Psoas muscle (tissue), 8 donors: ENCODE measurements around the gene NSFL1C. TPM values are rescaled to one million over a fixed set of nuclear protein-coding genes. Genes with fewer than 3 reads are reported as not detected.
A peak's percentile ranks its signal among the peaks of the same experiment; 100 is the strongest.

ENCODE experiments used
- ATAC-seq, 4 donors: fragments of 200-7000 bp; cut with Tn5 transposase; one replicate each; pipeline ENCODE4 v1.9.1; 2020; ENCODE audit warnings: moderate library complexity in 3 of 4, mild to moderate bottlenecking in 2 of 4
- DNase-seq, 2 donors: peaks; one replicate each; pipeline ENCODE4 v3.0.0-alpha.2; 2020
- H3K27ac ChIP-seq: fragments of 200-600 bp; one replicate; pipeline ENCODE4 v1.8.0; 2022
- H3K27me3 ChIP-seq, 3 donors: fragments of 200-600 bp in 1 of 3; one replicate each; pipeline versions ENCODE4 v1.6.1 to v1.8.0; 2013 to 2022; ENCODE audit warnings: low read length in 2 of 3, mild to moderate bottlenecking in 2 of 3, moderate library complexity in 1 of 3; ENCODE audit not compliant: insufficient read depth in 3 of 3
- H3K36me3 ChIP-seq, 2 donors: fragments of 200-600 bp in 1 of 2; one replicate each; pipeline versions ENCODE4 v1.6.1 to v1.8.0; 2013 to 2022; ENCODE audit warnings: low read depth in 1 of 2, mild to moderate bottlenecking in 1 of 2, moderate library complexity in 1 of 2; ENCODE audit not compliant: insufficient read depth in 1 of 2
- H3K4me1 ChIP-seq: fragments of 200-600 bp; one replicate; pipeline ENCODE4 v1.8.0; 2022
- H3K4me3 ChIP-seq: fragments of 200-600 bp; one replicate; pipeline ENCODE4 v1.8.0; 2022; ENCODE audit warnings: mild to moderate bottlenecking
- H3K9me3 ChIP-seq: fragments of 200-600 bp; one replicate; pipeline ENCODE4 v1.8.0; 2022
- WGBS, 3 donors: extraction: QIAGEN DNeasy Blood & Tissue Kit; methylation state at CpG; one replicate each; pipeline versions ENCODE4 v1.1.6 to v1.1.7; 2013; 5-methylcytosine and 5-hydroxymethylcytosine counted together
- intact Hi-C, 2 donors: fragments of 100-400 bp; cut with DNase I; formaldehyde crosslinking; loops; one replicate each; pipeline versions ENCODE4 v1.11.0 to v1.14.2; 2022
- polyA plus RNA-seq, 3 donors: library from polyadenylated mRNA; stranded (reverse); fragments of 200-250 nt; gene quantifications; one replicate each; pipeline ENCODE4 v1.2.3, GENCODE V29; 2013
- total RNA-seq, 4 donors: library from RNA; stranded (reverse); fragmentation: NEBNext Ultra II Directional in 2 of 4; extraction: Animal tissue kit (Norgen Biotek cat#: 25700) in 2 of 4; gene quantifications; one replicate each; pipeline versions ENCODE4 v1.2.1 to v1.2.4, GENCODE V29; 2021 to 2023
- TF ChIP-seq, protein P1 (sequence below): fragments of 200-600 bp; IDR thresholded peaks from one replicate; pipeline ENCODE4 v1.8.0; 2022; ENCODE audit warnings: antibody characterized with exemption
- donor health status: healthy with polysubstance abuse.
- donor health status: DM: no; HTN: no; CAD: no; lungs with moderate emphysema.
- donor health status: Bipolar disorder and iron deficiency.
- donor health status: healthy.
- donor health status: DM: yes; HTN: yes; CAD: no.
- donor health status: DM: no; HTN: no; CAD: no.
- donor health status: DM: no; HTN: no; CAD: no.
- donor health status: DM: yes; HTN: yes; CAD: no.

NSFL1C gene
- total and polyA plus RNA-seq, 7 donors: 82.8 to 135 (median 107) TPM

DNA sequence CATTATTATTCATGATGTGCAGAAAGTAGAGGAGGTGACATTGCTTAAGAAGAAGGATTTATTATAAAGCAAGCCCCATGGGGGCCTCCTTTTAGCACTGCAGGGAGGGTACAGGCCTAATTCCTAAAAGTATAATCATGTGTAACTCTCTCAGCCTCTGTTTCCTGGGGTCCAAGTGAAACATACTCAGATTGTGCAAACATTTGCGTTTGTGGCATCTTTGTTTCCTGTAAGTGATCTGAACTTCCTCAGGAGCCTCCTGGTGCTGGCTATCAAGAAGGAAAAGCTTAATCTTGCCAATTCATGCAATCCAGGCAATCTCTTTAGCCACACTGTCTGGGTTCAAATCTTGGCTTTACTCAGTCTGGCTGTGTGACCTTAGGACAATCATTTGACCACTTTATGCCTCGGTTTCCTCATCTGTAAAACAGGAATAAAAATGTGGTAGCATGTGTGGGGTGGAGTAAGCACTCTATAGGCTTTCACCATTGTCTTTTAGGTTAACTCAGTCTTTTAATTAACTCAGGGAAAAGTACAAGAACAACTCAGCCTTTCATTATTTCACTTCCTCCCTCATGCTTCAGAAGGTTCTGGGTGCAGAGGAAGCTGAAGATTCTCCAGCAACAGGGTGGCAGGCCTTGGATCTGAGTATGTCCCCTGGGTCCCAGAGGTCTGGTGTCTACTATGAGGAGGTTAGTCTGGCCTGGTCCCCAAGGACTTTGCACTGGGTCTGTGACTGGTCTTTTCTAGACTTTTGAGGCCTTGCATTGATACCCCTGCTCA lies 25.4 kb upstream of the NSFL1C start:
- H3K9me3 ChIP-seq: no peaks in the 10 kb centered on the region
- H3K27ac ChIP-seq: no peak overlapping the region
- ATAC-seq (no peak), DNase-seq (no peak)
- H3K4me1 ChIP-seq: no peaks in the 10 kb centered on the region
- H3K27me3 ChIP-seq: peaks cover 0 to 6% (median 0%) of the 10 kb centered on the region in 3 donors
- TF ChIP-seq, protein P1, sequence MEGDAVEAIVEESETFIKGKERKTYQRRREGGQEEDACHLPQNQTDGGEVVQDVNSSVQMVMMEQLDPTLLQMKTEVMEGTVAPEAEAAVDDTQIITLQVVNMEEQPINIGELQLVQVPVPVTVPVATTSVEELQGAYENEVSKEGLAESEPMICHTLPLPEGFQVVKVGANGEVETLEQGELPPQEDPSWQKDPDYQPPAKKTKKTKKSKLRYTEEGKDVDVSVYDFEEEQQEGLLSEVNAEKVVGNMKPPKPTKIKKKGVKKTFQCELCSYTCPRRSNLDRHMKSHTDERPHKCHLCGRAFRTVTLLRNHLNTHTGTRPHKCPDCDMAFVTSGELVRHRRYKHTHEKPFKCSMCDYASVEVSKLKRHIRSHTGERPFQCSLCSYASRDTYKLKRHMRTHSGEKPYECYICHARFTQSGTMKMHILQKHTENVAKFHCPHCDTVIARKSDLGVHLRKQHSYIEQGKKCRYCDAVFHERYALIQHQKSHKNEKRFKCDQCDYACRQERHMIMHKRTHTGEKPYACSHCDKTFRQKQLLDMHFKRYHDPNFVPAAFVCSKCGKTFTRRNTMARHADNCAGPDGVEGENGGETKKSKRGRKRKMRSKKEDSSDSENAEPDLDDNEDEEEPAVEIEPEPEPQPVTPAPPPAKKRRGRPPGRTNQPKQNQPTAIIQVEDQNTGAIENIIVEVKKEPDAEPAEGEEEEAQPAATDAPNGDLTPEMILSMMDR: no peak
- WGBS, 3 donors: 51 to 68% (median 52%) methylated on average over 2 of the region's 2 CpGs
- H3K4me3 ChIP-seq: no peak overlapping the region
- H3K36me3 ChIP-seq: no peaks in the 10 kb centered on the region
- intact Hi-C loops: no loop called here

DNA sequence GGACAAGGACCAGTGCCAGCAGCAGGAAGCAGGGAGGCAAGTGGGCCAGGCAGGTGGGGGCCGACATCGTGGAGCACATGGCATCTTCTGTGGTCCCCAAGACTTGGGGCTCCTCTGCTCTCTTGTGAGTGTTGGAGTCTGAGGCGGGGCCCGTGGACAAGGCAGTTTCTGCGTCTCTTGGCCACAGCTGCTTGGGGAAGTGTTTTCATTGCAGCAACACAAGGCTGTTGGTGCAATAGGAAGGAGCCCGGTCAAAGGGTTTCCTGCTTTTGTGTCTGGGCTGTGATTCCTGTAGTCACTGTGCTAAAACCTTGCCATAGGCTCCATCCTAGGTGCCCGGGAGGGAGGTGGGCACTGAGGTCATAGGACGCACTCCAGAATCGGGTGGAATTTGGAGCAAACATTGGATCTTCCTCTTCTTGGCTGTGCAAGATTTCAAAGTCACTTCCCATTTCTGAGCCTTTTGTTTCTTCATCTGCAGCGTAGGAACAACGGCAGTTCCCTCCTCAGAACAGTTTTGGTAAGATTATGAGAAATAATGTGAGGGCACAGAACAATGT lies 24.7 kb upstream of the NSFL1C start, which contains the start of gene SIRPB2:
Gene SIRPB2 (minus strand): TSS at position 140 of the 560 bp plus-strand sequence. CDS start 61 bp downstream, at position 79.
- Histone ChIP-seq H3K27ac (peak within 1 kb of the TSS; percentile 20), H3K36me3 (no peaks in the 10 kb centered on the region), H3K27me3 (peaks cover 0 to 6% (median 0%) of the 10 kb centered on the region in 3 donors), H3K4me1 (no peaks in the 10 kb centered on the region), H3K9me3 (no peaks in the 10 kb centered on the region), H3K4me3 (peak within 1 kb of the TSS; percentile 39)
- ATAC-seq (peak in 3 of 4 donors; percentile 33 to 53 (median 43)), DNase-seq (peak in 1 of 2 donors; percentile 44)
- 55 to 60% (median 57%) methylated on average over 11 of the region's 11 CpGs for whole genome bisulfite sequencing, 3 donors
- intact Hi-C loops: no loop called here
- TF ChIP-seq, protein P1: no peak

DNA sequence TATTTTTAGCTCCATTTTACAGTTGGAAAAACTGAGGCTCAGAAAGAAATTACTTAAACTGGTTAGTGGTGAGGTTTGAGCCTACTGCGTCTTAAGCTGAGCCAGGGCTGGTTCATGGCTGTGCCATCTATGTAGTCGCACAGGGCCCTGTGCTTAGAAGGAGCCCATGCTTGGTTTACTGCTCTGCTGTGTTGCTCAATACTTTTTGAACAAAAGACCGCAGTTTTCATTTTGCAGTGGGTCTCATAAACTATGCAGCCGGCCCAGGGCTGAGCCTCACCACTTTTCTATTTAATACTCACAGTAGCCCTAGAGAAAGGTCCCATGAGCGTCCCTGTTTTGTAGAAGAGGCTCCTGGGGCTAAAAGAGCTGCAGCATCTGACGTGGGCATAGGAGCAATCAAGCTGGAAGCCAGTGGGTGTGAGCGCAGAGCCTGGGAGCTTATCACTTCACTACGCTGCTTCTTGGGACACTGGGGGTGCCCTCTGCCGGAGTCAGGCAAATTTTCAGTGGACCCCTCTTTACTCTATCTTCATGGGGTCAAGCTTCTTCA lies 24.1 kb upstream of the NSFL1C start:
- Histone ChIP-seq H3K4me3 (peak overlapping the region; percentile 39), H3K9me3 (no peaks in the 10 kb centered on the region), H3K27me3 (peaks cover 0 to 6% (median 0%) of the 10 kb centered on the region in 3 donors), H3K4me1 (no peaks in the 10 kb centered on the region), H3K27ac (peak overlapping the region; percentile 20), H3K36me3 (no peaks in the 10 kb centered on the region)
- TF ChIP-seq, protein P1: no peak
- DNase-seq: no peak
- no peak for ATAC-seq
- intact Hi-C loops: no loop called here
- 72 to 77% (median 72%) methylated on average over 9 of the region's 9 CpGs for WGBS, 3 donors

DNA sequence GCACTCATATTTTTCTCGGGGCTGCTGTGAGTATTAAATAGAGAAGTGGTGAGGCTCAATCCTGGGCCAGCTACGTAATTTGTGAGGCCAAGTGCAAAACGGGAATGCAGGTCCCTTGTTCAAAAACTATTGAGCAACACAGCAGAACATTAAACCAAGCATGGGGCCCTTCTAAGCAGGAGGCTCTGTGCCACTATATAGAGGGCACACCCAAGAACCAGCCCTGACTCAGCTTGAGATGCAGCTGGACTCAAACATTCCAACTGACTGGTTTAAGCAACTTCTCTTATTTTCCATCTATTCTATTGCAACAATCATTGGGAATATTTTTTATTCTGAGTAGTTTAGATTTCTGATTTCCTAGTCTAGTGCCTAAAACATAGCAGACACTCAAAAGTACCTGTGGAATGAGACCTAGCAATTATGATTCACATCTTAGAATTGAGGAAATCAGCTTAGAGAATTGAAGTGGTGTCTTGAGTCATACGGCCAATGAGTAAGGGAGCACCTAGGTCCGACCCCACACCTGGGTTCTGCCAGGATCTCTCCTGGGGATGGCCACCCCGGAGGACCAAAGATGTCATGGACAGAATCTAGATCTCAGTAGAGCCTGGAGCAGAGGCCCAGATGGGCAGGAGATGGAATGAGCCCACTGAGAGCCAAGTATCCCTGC lies 23.3 kb upstream of the NSFL1C start:
- Histone ChIP-seq H3K27me3 (peaks cover 0 to 6% (median 0%) of the 10 kb centered on the region in 3 donors), H3K9me3 (no peaks in the 10 kb centered on the region), H3K36me3 (no peaks in the 10 kb centered on the region), H3K4me3 (peak overlapping the region; percentile 39), H3K27ac (no peak overlapping the region), H3K4me1 (no peaks in the 10 kb centered on the region)
- DNase-seq: no peak
- intact Hi-C loops: no loop called here
- ATAC-seq: no peak
- TF ChIP-seq, protein P1: no peak
- 72 to 76% (median 75%) methylated on average over 6 of the region's 6 CpGs for WGBS, 3 donors
